HEK293T (cell line): ENCODE measurements around the gene DOHH.
A peak's percentile ranks its signal among the peaks of the same experiment; 100 is the strongest.

Source experiments
- CTCF ChIA-PET: fragments of 350-600 bp; formaldehyde crosslinking; extraction: SDS; loops from one replicate; lab custom pipeline; 2021; ENCODE audit warnings: antibody characterized with exemption, inconsistent platforms; lab: Yijun Ruan, JAX
- POLR2A ChIA-PET: fragments of 350-600 bp; formaldehyde crosslinking; extraction: SDS; loops from one replicate; lab custom pipeline; 2020; ENCODE audit warnings: antibody characterized with exemption, inconsistent platforms; lab: Yijun Ruan, JAX
- DNase-seq: peaks from one replicate; pipeline ENCODE4 v3.0.0; 2012; ENCODE audit warnings: mixed read lengths; ENCODE audit errors: extremely low spot score
- ARNT ChIP-seq: fragments of 450-650 bp; IDR thresholded peaks from 2 replicates; pipeline ENCODE4 v1.6.1; 2017; ENCODE audit warnings: mild to moderate bottlenecking
- BHLHE40 ChIP-seq: fragments of 450-650 bp; IDR thresholded peaks from 2 replicates; pipeline ENCODE4 v1.6.1; 2016; ENCODE audit warnings: mild to moderate bottlenecking, moderate library complexity, borderline replicate concordance
- CTBP1 ChIP-seq: fragments of 450-650 bp; IDR thresholded peaks from 2 replicates; pipeline ENCODE4 v1.6.1; 2016; ENCODE audit warnings: borderline replicate concordance
- ELF4 ChIP-seq: fragments of 450-650 bp; IDR thresholded peaks from 2 replicates; pipeline ENCODE4 v1.6.1; 2017; ENCODE audit warnings: antibody characterized with exemption
- FOXA1 ChIP-seq: fragments of 450-650 bp; IDR thresholded peaks from 2 replicates; pipeline ENCODE4 v1.6.1; 2016; ENCODE audit warnings: mild to moderate bottlenecking
- FOXK2 ChIP-seq: fragments of 450-650 bp; IDR thresholded peaks from 2 replicates; pipeline ENCODE4 v1.6.1; 2016; ENCODE audit warnings: mild to moderate bottlenecking
- FOXM1 ChIP-seq: fragments of 450-650 bp; IDR thresholded peaks from 2 replicates; pipeline ENCODE4 v1.6.1; 2017; ENCODE audit warnings: mild to moderate bottlenecking, borderline replicate concordance
- HDGF ChIP-seq: fragments of 450-650 bp; IDR thresholded peaks from 2 replicates; pipeline ENCODE4 v1.6.1; 2017; ENCODE audit warnings: antibody characterized with exemption, borderline replicate concordance
- L3MBTL2 ChIP-seq: fragments of 450-650 bp; conservative IDR thresholded peaks from 2 replicates; pipeline ENCODE4 v1.6.1; 2016; ENCODE audit warnings: mild to moderate bottlenecking
- LEF1 ChIP-seq: fragments of 450-650 bp; IDR thresholded peaks from 2 replicates; pipeline ENCODE4 v1.6.1; 2017; ENCODE audit warnings: mild to moderate bottlenecking, borderline replicate concordance
- NFRKB ChIP-seq: fragments of 450-650 bp; IDR thresholded peaks from 2 replicates; pipeline ENCODE4 v1.6.1; 2016; ENCODE audit warnings: mild to moderate bottlenecking, moderate library complexity
- SP1 ChIP-seq: fragments of 450-650 bp; IDR thresholded peaks from 2 replicates; pipeline ENCODE4 v1.6.1; 2017
- SUZ12 ChIP-seq: fragments of 450-650 bp; IDR thresholded peaks from 2 replicates; pipeline ENCODE4 v1.6.1; 2016; ENCODE audit warnings: mild to moderate bottlenecking
- TARDBP ChIP-seq: fragments of 450-650 bp; IDR thresholded peaks from 2 replicates; pipeline ENCODE4 v1.6.1; 2016
- ZNF384 ChIP-seq: fragments of 450-650 bp; IDR thresholded peaks from 2 replicates; pipeline ENCODE4 v1.6.1; 2016
- TF ChIP-seq, protein P1 (sequence below): fragments of 450-650 bp; IDR thresholded peaks from 2 replicates; pipeline ENCODE4 v1.6.1; 2016

The DOHH gene

GRCh38 chr19:3545669-3546034, 45.2 kb upstream of the DOHH start:
- ChIA-PET POLR2A (no interaction called here), CTCF (interaction anchor here (1.1 to 2.4 kb wide), 3 partner anchors 30 to 270 kb away, joined by 3 to 10 read pairs (median 5); no protein-coding TSS in a partner anchor)

GRCh38 chr19:3544742-3545668, 44.5 kb upstream of the DOHH start:
- POLR2A ChIA-PET = interaction anchor here (0.6 kb wide), 1 partner anchor 29 kb away, joined by 3 read pairs; no protein-coding TSS in a partner anchor
- CTCF ChIA-PET = interaction anchor here (0.6 to 2.4 kb wide), 5 partner anchors 25 to 269 kb away, joined by 3 to 10 read pairs (median 4); no protein-coding TSS in a partner anchor
- TF ChIP-seq SUZ12 (no peak), ZNF384 (no peak), FOXA1 (no peak), FOXM1 (no peak), BHLHE40 (no peak), ARNT (no peak), L3MBTL2 (no peak), SP1 (no peak), TARDBP (no peak), HDGF (no peak), FOXK2 (no peak)
- TF ChIP-seq, protein P1, sequence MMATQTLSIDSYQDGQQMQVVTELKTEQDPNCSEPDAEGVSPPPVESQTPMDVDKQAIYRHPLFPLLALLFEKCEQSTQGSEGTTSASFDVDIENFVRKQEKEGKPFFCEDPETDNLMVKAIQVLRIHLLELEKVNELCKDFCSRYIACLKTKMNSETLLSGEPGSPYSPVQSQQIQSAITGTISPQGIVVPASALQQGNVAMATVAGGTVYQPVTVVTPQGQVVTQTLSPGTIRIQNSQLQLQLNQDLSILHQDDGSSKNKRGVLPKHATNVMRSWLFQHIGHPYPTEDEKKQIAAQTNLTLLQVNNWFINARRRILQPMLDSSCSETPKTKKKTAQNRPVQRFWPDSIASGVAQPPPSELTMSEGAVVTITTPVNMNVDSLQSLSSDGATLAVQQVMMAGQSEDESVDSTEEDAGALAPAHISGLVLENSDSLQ = no peak
- peak; percentile 89 for DNase-seq

More at GRCh38 chr19:3545669-3546034, 45.2 kb upstream of the DOHH start:
- DNase-seq = no peak
- TF ChIP-seq ARNT (no peak), FOXA1 (no peak), SUZ12 (no peak), BHLHE40 (no peak), TARDBP (no peak), ELF4 (no peak), HDGF (no peak), ZNF384 (no peak), LEF1 (no peak)
- TF ChIP-seq, protein P1 = no peak

DNA sequence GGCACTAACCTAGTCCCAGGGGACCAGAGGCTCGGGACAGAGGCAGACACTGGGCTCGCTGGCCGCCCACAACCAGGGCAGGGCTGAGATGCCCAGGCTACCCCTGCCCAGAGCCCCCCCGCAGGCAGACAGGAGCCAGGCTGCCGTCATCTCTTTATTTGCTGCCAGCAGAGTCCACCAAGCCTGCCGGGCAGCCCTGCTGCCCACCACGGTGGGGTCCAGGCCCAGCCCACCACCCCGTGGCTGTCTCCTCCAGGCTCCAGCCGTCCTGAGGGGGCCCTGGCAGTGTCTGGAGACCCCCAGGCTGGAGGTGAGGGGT, 43.5 kb upstream of the DOHH start:
- TF ChIP-seq CTBP1 = no peak
- no peak for TF ChIP-seq SUZ12
- no peak for TF ChIP-seq FOXK2
- TF ChIP-seq SP1 = no peak
- no peak for TF ChIP-seq ELF4
- no peak for TF ChIP-seq ZNF384
- TF ChIP-seq LEF1 = no peak
- ChIA-PET POLR2A (no interaction called here), CTCF (no interaction called here)

GRCh38 chr19:3543150-3544057, 42.9 kb upstream of the DOHH start:
- CTCF ChIA-PET = no interaction called here
- TF ChIP-seq TARDBP = no peak
- no peak for TF ChIP-seq BHLHE40
- TF ChIP-seq SUZ12 = no peak
- no peak for TF ChIP-seq ELF4
- TF ChIP-seq, protein P1 = no peak
- TF ChIP-seq SP1 = no peak
- POLR2A ChIA-PET = no interaction called here
- DNase-seq = no peak

More for the DNA sequence above, 43.5 kb upstream of the DOHH start:
- no peak for DNase-seq

- no peak for DNase-seq
- TF ChIP-seq BHLHE40 (no peak), LEF1 (no peak), ARNT (no peak), SUZ12 (no peak), SP1 (no peak), TARDBP (no peak), ELF4 (no peak), FOXK2 (no peak), FOXM1 (no peak), CTBP1 (no peak), FOXA1 (no peak), L3MBTL2 (no peak), NFRKB (no peak), HDGF (no peak)
- TF ChIP-seq, protein P1 = no peak
- ChIA-PET POLR2A (no interaction called here), CTCF (no interaction called here)
Observed at GRCh38 chr19:3539756-3540118, 39.3 kb upstream of the DOHH start.
